Gastroesophageal sphincter (tissue), 4 donors: Measurements from ENCODE around the gene PRKCZ. TPM values are rescaled to one million over a fixed set of nuclear protein-coding genes. Genes with fewer than 3 reads are reported as not detected.

ENCODE experiments used
- ATAC-seq: fragments of 150-250 bp; one replicate; pipeline ENCODE4 v1.9.1; 2016; ENCODE audit warnings: mild to moderate bottlenecking, moderate library complexity
- H3K27ac ChIP-seq, 4 donors: fragments of 200-600 bp; sonication (generic) in 3 of 4; 1 replicate in 3 of 4; 2 replicates in 1 of 4; pipeline ENCODE4 v1.5.1; 2016 to 2019
- H3K27me3 ChIP-seq: fragments of 200-600 bp; sonication (generic); one replicate; pipeline ENCODE4 v1.5.1; 2019
- H3K36me3 ChIP-seq, 2 donors: fragments of 200-600 bp; sonication (generic); one replicate each; pipeline ENCODE4 v1.5.1; 2019; ENCODE audit warnings: control low read depth in 1 of 2
- H3K4me1 ChIP-seq, 3 donors: fragments of 200-600 bp; sonication (generic); 1 replicate in 2 of 3; 2 replicates in 1 of 3; pipeline ENCODE4 v1.5.1; 2016 to 2019; ENCODE audit warnings: control low read depth in 2 of 3
- H3K4me3 ChIP-seq, 2 donors: fragments of 200-600 bp; sonication (generic); one replicate each; pipeline ENCODE4 v1.5.1; 2019; ENCODE audit warnings: mild to moderate bottlenecking in 1 of 2, moderate library complexity in 1 of 2
- H3K9me3 ChIP-seq, 3 donors: fragments of 200-600 bp; sonication (generic); one replicate each; pipeline ENCODE4 v1.5.1; 2017 to 2019; ENCODE audit warnings: control low read depth in 2 of 3
- CTCF ChIP-seq, 4 experiments: fragments of 200-600 bp in 2 of 4; fragments of 450-650 bp in 2 of 4; sonication (generic) in 1 of 4; IDR thresholded peaks; one replicate each; pipeline ENCODE4 v1.5.1; 2017 to 2019; ENCODE audit warnings: antibody characterized with exemption in 4 of 4, mild to moderate bottlenecking in 2 of 4, moderate library complexity in 2 of 4
- EP300 ChIP-seq: sonication (generic); formaldehyde crosslinking; IDR thresholded peaks from one replicate; pipeline ENCODE4 v1.6.1; 2017; ENCODE audit warnings: antibody characterized with exemption, mild to moderate bottlenecking
- POLR2A ChIP-seq, 2 donors: fragments of 450-650 bp; IDR thresholded peaks; one replicate each; pipeline ENCODE4 v1.6.1; 2017; ENCODE audit warnings: antibody characterized with exemption in 2 of 2, mild to moderate bottlenecking in 2 of 2, moderate library complexity in 1 of 2
- POLR2AphosphoS5 ChIP-seq: sonication (generic); formaldehyde crosslinking; IDR thresholded peaks from one replicate; pipeline ENCODE4 v1.6.1; 2017; ENCODE audit warnings: antibody characterized with exemption
- WGBS, 2 donors: methylation state at CpG; one replicate each; pipeline ENCODE4 v1.1.5; 2018; ENCODE audit warnings: low coverage in 1 of 2; 5-methylcytosine and 5-hydroxymethylcytosine counted together
- total RNA-seq, 4 donors: library from RNA; depleted of rRNA; stranded (reverse); fragments of >200 nt; gene quantifications; one replicate each; pipeline ENCODE4 v1.1.0, GENCODE V29; 2016

Gene PRKCZ
- total RNA-seq, 4 donors from 2014 or later = 2.4 to 3.8 (median 2.9) TPM

- peaks cover 6 to 76% (median 58%) of the 10 kb centered on the region in 3 donors for H3K4me1 ChIP-seq
- ATAC-seq = peak; percentile 84
- no CpG with 5 or more reads among the region's 35 CpGs for WGBS, 2 donors
Measured at GRCh38 chr1:2194898-2195673, 144.9 kb downstream of the PRKCZ start.

GRCh38 chr1:2195785-2196184 lies 145.6 kb downstream of the PRKCZ start:
- H3K36me3 ChIP-seq = no peaks in the 10 kb centered on the region
- no peak for TF ChIP-seq CTCF (IDR thresholded peaks at IDR 0.05)
- no peak for TF ChIP-seq POLR2AphosphoS5
- TF ChIP-seq POLR2A (IDR thresholded peaks at IDR 0.05) = no peak
- no peak for TF ChIP-seq EP300
- no peaks in the 10 kb centered on the region for H3K9me3 ChIP-seq
- peak overlapping the region; percentile 94 to 99 (median 96) for H3K27ac ChIP-seq
- no peak for ATAC-seq
- H3K4me3 ChIP-seq = no peak overlapping the region
- whole genome bisulfite sequencing, 2 donors = 60 to 71% methylated on average over 1 to 5 of the region's 11 CpGs
- H3K4me1 ChIP-seq = peaks cover 4 to 76% (median 58%) of the 10 kb centered on the region in 3 donors
- H3K27me3 ChIP-seq = no peaks in the 10 kb centered on the region

More at GRCh38 chr1:2194898-2195673, 144.9 kb downstream of the PRKCZ start:
- H3K36me3 ChIP-seq = no peaks in the 10 kb centered on the region
- no peaks in the 10 kb centered on the region for H3K27me3 ChIP-seq
- no peaks in the 10 kb centered on the region for H3K9me3 ChIP-seq
- H3K4me3 ChIP-seq = peak overlapping the region; percentile 55 to 79
- peak overlapping the region; percentile 94 to 99 (median 96) for H3K27ac ChIP-seq
- TF ChIP-seq POLR2AphosphoS5 (peak; percentile 43), CTCF (IDR thresholded peaks at IDR 0.05) (peak in 3 of 4 experiments; percentile 93 to 100 (median 97)), POLR2A (IDR thresholded peaks at IDR 0.05) (peak in 1 of 2 donors; percentile 25), EP300 (no peak)

- Histone ChIP-seq H3K4me1 (peaks cover 0 to 68% (median 48%) of the 10 kb centered on the region in 3 donors), H3K36me3 (no peaks in the 10 kb centered on the region), H3K27me3 (no peaks in the 10 kb centered on the region), H3K4me3 (no peak overlapping the region), H3K27ac (peak overlapping the region in 3 of 4 donors; percentile 85 to 99 (median 94)), H3K9me3 (no peaks in the 10 kb centered on the region)
- TF ChIP-seq POLR2A (IDR thresholded peaks at IDR 0.05) = no peak
- TF ChIP-seq POLR2AphosphoS5 = no peak
- no peak for TF ChIP-seq EP300
- no peak for TF ChIP-seq CTCF (IDR thresholded peaks at IDR 0.05)
- WGBS, 2 donors = 25 to 50% methylated on average over 1 of the region's 17 CpGs
- no peak for ATAC-seq
Measured at GRCh38 chr1:2196901-2197638, 146.9 kb downstream of the PRKCZ start.

- Histone ChIP-seq H3K9me3 (no peaks in the 10 kb centered on the region), H3K36me3 (no peaks in the 10 kb centered on the region), H3K27ac (peak overlapping the region in 3 of 4 donors; percentile 85 to 99 (median 94)), H3K4me1 (peaks cover 0 to 64% (median 42%) of the 10 kb centered on the region in 3 donors), H3K4me3 (no peak overlapping the region), H3K27me3 (no peaks in the 10 kb centered on the region)
- no peak for ATAC-seq
- TF ChIP-seq EP300 (no peak), CTCF (IDR thresholded peaks at IDR 0.05) (no peak), POLR2A (IDR thresholded peaks at IDR 0.05) (no peak), POLR2AphosphoS5 (no peak)
- WGBS, 2 donors = 54% methylated on average over 6 of the region's 10 CpGs; no CpG with 5 or more reads in 1 of the 2 donors
Measured at GRCh38 chr1:2197707-2198165, 147.5 kb downstream of the PRKCZ start.
